Subcutaneous abdominal adipose tissue (tissue), 5 donors: ENCODE data around the gene NFX1.

Experiments used
- H3K27ac ChIP-seq: one replicate; pipeline ENCODE4 v1.7.0; 2013; ENCODE audit warnings: low read depth, mild to moderate bottlenecking, inconsistent platforms, low read length, moderate library complexity
- H3K27me3 ChIP-seq, 5 donors: one replicate each; pipeline ENCODE4 v1.7.0; 2013; ENCODE audit warnings: low read length in 5 of 5, inconsistent platforms in 1 of 5; ENCODE audit not compliant: control insufficient read depth in 5 of 5, insufficient read depth in 4 of 5
- H3K36me3 ChIP-seq, 5 donors: one replicate each; pipeline ENCODE4 v1.7.0; 2013; ENCODE audit warnings: low read length in 5 of 5; ENCODE audit not compliant: control insufficient read depth in 5 of 5, insufficient read depth in 5 of 5
- H3K4me1 ChIP-seq, 5 donors: one replicate each; pipeline ENCODE4 v1.7.0; 2013; ENCODE audit warnings: low read length in 5 of 5, mild to moderate bottlenecking in 3 of 5, moderate library complexity in 1 of 5; ENCODE audit not compliant: control insufficient read depth in 5 of 5, insufficient read depth in 5 of 5
- H3K4me3 ChIP-seq, 5 donors: one replicate each; pipeline ENCODE4 v1.7.0; 2013; ENCODE audit warnings: low read length in 5 of 5, low read depth in 1 of 5
- H3K9ac ChIP-seq, 5 donors: one replicate each; pipeline ENCODE4 v1.7.0; 2013; ENCODE audit warnings: low read length in 5 of 5, mild to moderate bottlenecking in 4 of 5, moderate library complexity in 3 of 5
- H3K9me3 ChIP-seq, 5 donors: one replicate each; pipeline ENCODE4 v1.7.0; 2013; ENCODE audit warnings: low read length in 5 of 5; ENCODE audit not compliant: control insufficient read depth in 5 of 5
- donor health status: healthy.
- donor health status: healthy.
- donor health status: healthy.
- donor health status: healthy.
- donor health status: healthy.

NFX1 gene

DNA sequence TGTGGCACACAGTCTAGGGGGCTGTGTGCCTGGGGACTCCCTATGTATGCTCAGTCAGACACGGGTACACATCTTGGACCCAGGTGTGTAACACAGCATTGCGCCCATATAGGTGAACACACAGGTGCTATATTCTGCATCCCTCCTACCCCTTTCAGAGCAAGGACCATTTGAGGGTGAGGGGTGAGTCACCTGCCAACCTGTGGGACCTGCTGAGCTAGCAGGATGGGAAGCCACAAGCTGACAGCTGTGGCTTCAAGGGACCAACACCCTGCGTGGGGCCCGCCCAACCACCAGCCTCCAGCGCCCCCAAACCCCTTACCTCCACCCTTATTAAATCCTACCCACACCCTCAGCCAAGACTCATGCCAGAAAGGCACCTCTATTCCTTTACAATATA is 126.7 kb downstream of the NFX1 start:
- Histone ChIP-seq H3K27ac (no peak overlapping the region), H3K27me3 (peaks cover 0 to 6% (median 0%) of the 10 kb centered on the region in 5 donors), H3K9me3 (no peaks in the 10 kb centered on the region), H3K4me1 (peaks cover 0 to 10% (median 10%) of the 10 kb centered on the region in 5 donors), H3K4me3 (no peak overlapping the region), H3K9ac (no peak overlapping the region), H3K36me3 (no peaks in the 10 kb centered on the region)

DNA sequence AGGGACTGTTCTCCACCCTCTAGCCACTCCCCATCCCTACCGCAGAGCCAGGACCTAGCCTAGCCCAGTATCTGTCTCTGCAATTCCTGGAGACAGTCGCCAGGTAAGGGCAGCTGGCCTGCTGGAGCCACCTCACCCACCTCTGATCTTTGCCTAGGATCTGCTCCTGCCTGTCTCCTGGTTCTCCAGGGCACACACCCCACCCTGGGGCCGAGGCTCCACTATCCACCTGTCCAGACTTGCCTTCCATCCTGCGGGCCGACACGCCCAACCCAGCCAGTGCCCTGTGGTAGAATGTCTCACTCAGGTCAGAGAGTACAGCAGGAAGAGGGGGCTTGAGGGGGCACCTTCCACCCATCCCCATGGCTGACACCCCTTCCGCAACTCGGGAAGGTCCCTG is 127.8 kb downstream of the NFX1 start:
- Histone ChIP-seq H3K9me3 (no peaks in the 10 kb centered on the region), H3K27ac (no peak overlapping the region), H3K4me3 (no peak overlapping the region), H3K27me3 (peaks cover 0 to 6% (median 0%) of the 10 kb centered on the region in 5 donors), H3K9ac (no peak overlapping the region), H3K4me1 (peaks cover 0 to 10% (median 10%) of the 10 kb centered on the region in 5 donors), H3K36me3 (no peaks in the 10 kb centered on the region)

DNA sequence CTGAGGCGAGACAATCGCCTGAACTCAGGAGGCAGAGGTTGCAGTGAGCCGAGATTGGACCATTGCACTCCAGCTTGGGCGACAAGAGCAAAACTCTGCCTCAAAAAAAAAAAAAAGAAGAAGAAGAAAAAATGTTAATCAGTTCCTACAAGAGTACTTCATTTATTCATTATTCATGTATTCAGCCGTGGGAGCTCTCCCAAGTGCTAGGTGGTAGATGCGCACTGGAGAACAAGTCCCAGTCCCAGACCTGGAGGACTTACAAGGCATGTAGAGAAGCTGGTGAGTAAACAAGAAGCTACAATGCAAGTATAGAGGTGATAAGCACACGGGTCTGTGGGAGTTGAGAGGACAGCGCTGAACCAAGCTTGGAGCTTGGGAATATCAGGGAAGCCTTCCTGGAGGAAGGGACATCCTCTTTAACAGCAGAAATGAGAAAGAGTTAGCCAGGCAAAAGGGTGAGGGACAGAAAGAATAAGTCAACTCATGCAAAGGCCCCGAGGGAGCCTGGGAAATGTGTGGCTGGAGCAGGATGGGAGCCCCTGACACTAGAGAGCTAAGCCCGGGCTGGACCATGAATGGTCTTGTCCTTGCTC is 129.5 kb downstream of the NFX1 start:
- H3K9me3 ChIP-seq, result no peaks in the 10 kb centered on the region
- no peak overlapping the region for H3K27ac ChIP-seq
- H3K9ac ChIP-seq, result no peak overlapping the region
- no peaks in the 10 kb centered on the region for H3K36me3 ChIP-seq
- H3K4me3 ChIP-seq, result no peak overlapping the region
- peaks cover 0 to 10% (median 10%) of the 10 kb centered on the region in 5 donors for H3K4me1 ChIP-seq
- H3K27me3 ChIP-seq, result peaks cover 0 to 6% (median 0%) of the 10 kb centered on the region in 5 donors
